HEK293 (cell line): ENCODE data around the gene KANSL1.

Source experiments
- CTCF ChIA-PET: fragments of 350-600 bp; formaldehyde crosslinking; extraction: SDS; loops from one replicate; lab custom pipeline; 2021; ENCODE audit warnings: antibody characterized with exemption; lab: Yijun Ruan, JAX
- POLR2A ChIA-PET: fragments of 300-600 bp; formaldehyde crosslinking; extraction: SDS; loops from one replicate; lab custom pipeline; 2020; ENCODE audit warnings: antibody characterized with exemption, inconsistent platforms; lab: Yijun Ruan, JAX
- H3K27ac ChIP-seq: fragments of 200-500 bp; sonication (Bioruptor generic); 2 replicates; pipeline ENCODE4 v1.5.1; 2014; ENCODE audit warnings: low read depth, low read length, control low read depth, inconsistent platforms; ENCODE audit errors: extremely low read depth
- H3K36me3 ChIP-seq, 2 experiments: fragments of 200-500 bp in 1 of 2; sonication (Bioruptor generic) in 1 of 2; 1 replicate in 1 of 2; 2 replicates in 1 of 2; pipeline ENCODE4 v1.5.1; 2014 to 2017; ENCODE audit warnings: inconsistent platforms in 2 of 2, low read length in 2 of 2; ENCODE audit not compliant: control insufficient read depth in 2 of 2, insufficient read depth in 1 of 2
- H3K4me1 ChIP-seq: fragments of 200-500 bp; sonication (Bioruptor generic); 2 replicates; pipeline ENCODE4 v1.5.1; 2014; ENCODE audit warnings: mild to moderate bottlenecking, low read length, inconsistent platforms; ENCODE audit not compliant: control insufficient read depth, insufficient read depth
- H3K4me3 ChIP-seq: 2 replicates; pipeline ENCODE4 v1.5.1; 2011; ENCODE audit warnings: low read depth, mild to moderate bottlenecking, control low read depth, low read length, moderate library complexity
- H3K9me3 ChIP-seq: fragments of 200-500 bp; sonication (Bioruptor generic); 2 replicates; pipeline ENCODE4 v1.5.1; 2014; ENCODE audit warnings: low read depth, low read length, inconsistent platforms; ENCODE audit not compliant: control insufficient read depth, insufficient read depth
- GLI2 ChIP-seq: fragments of 450-650 bp; formaldehyde crosslinking; IDR thresholded peaks from 2 replicates; pipeline ENCODE4; 2017; ENCODE audit warnings: missing biosample characterization, missing genetic modification characterization, low read depth, borderline replicate concordance
- GLIS1 ChIP-seq: fragments of 450-650 bp; formaldehyde crosslinking; IDR thresholded peaks from 2 replicates; pipeline ENCODE4 v1.5.1; 2016; ENCODE audit warnings: missing biosample characterization, missing genetic modification characterization
- HOXA7 ChIP-seq: sonication (generic); formaldehyde crosslinking; IDR thresholded peaks from 2 replicates; pipeline ENCODE4 v1.8.1; 2022; ENCODE audit warnings: missing genetic modification reagents, borderline replicate concordance
- MEIS1 ChIP-seq: sonication (generic); formaldehyde crosslinking; IDR thresholded peaks from 2 replicates; pipeline ENCODE4 v1.8.1; 2022; ENCODE audit warnings: missing genetic modification reagents, mild to moderate bottlenecking, borderline replicate concordance
- PRDM6 ChIP-seq: fragments of 450-650 bp; formaldehyde crosslinking; IDR thresholded peaks from 2 replicates; pipeline ENCODE4 v1.5.1; 2017; ENCODE audit warnings: missing biosample characterization, missing genetic modification characterization
- RBAK ChIP-seq: fragments of 450-650 bp; formaldehyde crosslinking; IDR thresholded peaks from 2 replicates; pipeline ENCODE4 v1.5.1; 2016; ENCODE audit warnings: missing biosample characterization, missing genetic modification characterization
- ZBTB48 ChIP-seq: fragments of 450-650 bp; formaldehyde crosslinking; IDR thresholded peaks from 2 replicates; pipeline ENCODE4 v1.5.1; 2016; ENCODE audit warnings: missing biosample characterization, missing genetic modification characterization
- ZNF112 ChIP-seq: fragments of 450-650 bp; formaldehyde crosslinking; IDR thresholded peaks from 2 replicates; pipeline ENCODE4 v1.5.0; 2017; ENCODE audit warnings: missing biosample characterization, missing genetic modification characterization
- ZNF114 ChIP-seq: fragments of 450-650 bp; formaldehyde crosslinking; IDR thresholded peaks from 2 replicates; pipeline ENCODE4 v1.5.0; 2017; ENCODE audit warnings: missing biosample characterization, missing genetic modification characterization
- ZNF140 ChIP-seq: fragments of 450-650 bp; formaldehyde crosslinking; IDR thresholded peaks from 2 replicates; pipeline ENCODE4 v1.5.1; 2016; ENCODE audit warnings: missing biosample characterization, missing genetic modification characterization
- ZNF157 ChIP-seq: fragments of 450-650 bp; formaldehyde crosslinking; IDR thresholded peaks from 2 replicates; pipeline ENCODE4 v1.5.1; 2016; ENCODE audit warnings: missing biosample characterization, missing genetic modification characterization
- ZNF23 ChIP-seq: fragments of 450-650 bp; formaldehyde crosslinking; IDR thresholded peaks from 2 replicates; pipeline ENCODE4 v1.5.1; 2016; ENCODE audit warnings: missing biosample characterization, missing genetic modification characterization, borderline replicate concordance
- ZNF239 ChIP-seq: fragments of 450-650 bp; formaldehyde crosslinking; IDR thresholded peaks from 2 replicates; pipeline ENCODE4 v1.5.1; 2016; ENCODE audit warnings: missing biosample characterization, missing genetic modification characterization
- ZNF26 ChIP-seq: fragments of 450-650 bp; formaldehyde crosslinking; IDR thresholded peaks from 2 replicates; pipeline ENCODE4 v1.5.1; 2016; ENCODE audit warnings: missing biosample characterization, missing genetic modification characterization
- ZNF335 ChIP-seq: fragments of 450-650 bp; formaldehyde crosslinking; conservative IDR thresholded peaks from 2 replicates; pipeline ENCODE4 v1.5.1; 2016; ENCODE audit warnings: missing biosample characterization, missing genetic modification characterization
- ZNF391 ChIP-seq: fragments of 450-650 bp; formaldehyde crosslinking; IDR thresholded peaks from 2 replicates; pipeline ENCODE4 v1.5.1; 2016; ENCODE audit warnings: low read depth, missing biosample characterization, missing genetic modification characterization, borderline replicate concordance
- ZNF394 ChIP-seq: fragments of 450-650 bp; formaldehyde crosslinking; IDR thresholded peaks from 2 replicates; pipeline ENCODE4 v1.5.1; 2016; ENCODE audit warnings: missing biosample characterization, missing genetic modification characterization, mild to moderate bottlenecking, moderate library complexity, borderline replicate concordance
- ZNF449 ChIP-seq: fragments of 450-650 bp; formaldehyde crosslinking; IDR thresholded peaks from 2 replicates; pipeline ENCODE4 v1.5.1; 2017; ENCODE audit warnings: missing biosample characterization, mild to moderate bottlenecking, missing genetic modification characterization, moderate library complexity
- ZNF548 ChIP-seq: fragments of 450-650 bp; formaldehyde crosslinking; IDR thresholded peaks from 2 replicates; pipeline ENCODE4 v1.5.1; 2016; ENCODE audit warnings: missing biosample characterization, missing genetic modification characterization
- ZNF558 ChIP-seq: fragments of 450-650 bp; formaldehyde crosslinking; IDR thresholded peaks from 2 replicates; pipeline ENCODE4 v1.5.1; 2016; ENCODE audit warnings: missing biosample characterization, missing genetic modification characterization
- ZNF560 ChIP-seq: fragments of 450-650 bp; formaldehyde crosslinking; IDR thresholded peaks from 2 replicates; pipeline ENCODE4 v1.5.1; 2017; ENCODE audit warnings: missing biosample characterization, missing genetic modification characterization, borderline replicate concordance
- ZNF600 ChIP-seq: fragments of 450-650 bp; formaldehyde crosslinking; IDR thresholded peaks from 2 replicates; pipeline ENCODE4 v1.5.1; 2016; ENCODE audit warnings: missing biosample characterization, missing genetic modification characterization
- ZSCAN16 ChIP-seq: fragments of 450-650 bp; formaldehyde crosslinking; IDR thresholded peaks from 2 replicates; pipeline ENCODE4 v1.5.1; 2016; ENCODE audit warnings: missing biosample characterization, missing genetic modification characterization
- ZSCAN18 ChIP-seq: fragments of 450-650 bp; formaldehyde crosslinking; IDR thresholded peaks from 2 replicates; pipeline ENCODE4 v1.5.1; 2016; ENCODE audit warnings: missing biosample characterization, missing genetic modification characterization
- ZSCAN5A ChIP-seq: fragments of 450-650 bp; formaldehyde crosslinking; IDR thresholded peaks from 2 replicates; pipeline ENCODE4 v1.5.1; 2016; ENCODE audit warnings: missing biosample characterization, missing genetic modification characterization
- TF ChIP-seq, protein P1 (sequence below): fragments of 450-650 bp; formaldehyde crosslinking; IDR thresholded peaks from 2 replicates; pipeline ENCODE4 v1.5.1; 2017; ENCODE audit warnings: missing biosample characterization, missing genetic modification characterization

The KANSL1 gene

GRCh38 chr17:45993962-45994627 lies 199.1 kb downstream of the KANSL1 start (continued):
- no peak for TF ChIP-seq ZSCAN5A (tag by site-specific recombination)
- TF ChIP-seq ZBTB48 (tag by site-specific recombination) = no peak
- TF ChIP-seq ZNF449 (tag by site-specific recombination) = no peak
- no peak for TF ChIP-seq ZNF560 (tag by site-specific recombination)
- no peak for TF ChIP-seq ZNF140 (tag by site-specific recombination)
- TF ChIP-seq ZNF23 (tag by site-specific recombination) = no peak
- TF ChIP-seq GLIS1 (tag by site-specific recombination) = no peak
- TF ChIP-seq ZNF112 (tag by site-specific recombination) = no peak
- TF ChIP-seq ZNF394 (tag by site-specific recombination) = no peak
- TF ChIP-seq ZSCAN16 (tag by site-specific recombination) = no peak
- TF ChIP-seq, protein P1, sequence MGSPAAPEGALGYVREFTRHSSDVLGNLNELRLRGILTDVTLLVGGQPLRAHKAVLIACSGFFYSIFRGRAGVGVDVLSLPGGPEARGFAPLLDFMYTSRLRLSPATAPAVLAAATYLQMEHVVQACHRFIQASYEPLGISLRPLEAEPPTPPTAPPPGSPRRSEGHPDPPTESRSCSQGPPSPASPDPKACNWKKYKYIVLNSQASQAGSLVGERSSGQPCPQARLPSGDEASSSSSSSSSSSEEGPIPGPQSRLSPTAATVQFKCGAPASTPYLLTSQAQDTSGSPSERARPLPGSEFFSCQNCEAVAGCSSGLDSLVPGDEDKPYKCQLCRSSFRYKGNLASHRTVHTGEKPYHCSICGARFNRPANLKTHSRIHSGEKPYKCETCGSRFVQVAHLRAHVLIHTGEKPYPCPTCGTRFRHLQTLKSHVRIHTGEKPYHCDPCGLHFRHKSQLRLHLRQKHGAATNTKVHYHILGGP (tag by site-specific recombination) = no peak

DNA sequence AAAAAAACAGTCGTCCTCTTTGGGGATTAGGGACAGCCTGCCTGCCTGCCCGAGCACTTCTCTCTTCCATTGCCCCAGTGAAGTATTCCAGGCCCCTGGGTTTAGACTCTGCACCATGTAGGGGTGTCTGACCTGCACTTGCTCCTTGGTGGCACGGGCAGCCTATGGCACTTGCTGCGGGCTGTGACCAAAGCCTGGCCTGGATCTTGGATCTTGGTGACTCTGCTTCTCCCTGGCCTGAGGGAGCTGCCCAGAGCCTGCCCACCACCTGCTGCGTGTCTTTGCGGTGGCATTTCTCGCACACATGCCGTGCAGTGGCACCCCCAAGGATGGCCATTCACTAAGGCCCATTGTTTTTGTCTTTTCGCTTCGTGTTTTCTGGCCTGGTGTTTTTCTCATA lies 200.3 kb downstream of the KANSL1 start:
- POLR2A ChIA-PET = interaction anchor here (0.6 kb wide), 1 partner anchor 45 kb away, joined by 4 read pairs; no protein-coding TSS in a partner anchor
- CTCF ChIA-PET = interaction anchor here (0.6 to 2.0 kb wide), 3 partner anchors 10 to 44 kb away, joined by 3 to 6 read pairs (median 4); no protein-coding TSS in a partner anchor

More for the DNA sequence above, 200.3 kb downstream of the KANSL1 start:
- no peaks in the 10 kb centered on the region for H3K4me1 ChIP-seq
- no peak overlapping the region for H3K4me3 ChIP-seq
- no peaks in the 10 kb centered on the region for H3K9me3 ChIP-seq
- TF ChIP-seq ZSCAN5A (tag by site-specific recombination) (no peak), ZNF391 (tag by site-specific recombination) (no peak), MEIS1 (CRISPR knock-in tag) (no peak), ZNF239 (tag by site-specific recombination) (no peak), PRDM6 (no peak), ZNF335 (tag by site-specific recombination) (no peak), ZNF157 (no peak), ZNF26 (tag by site-specific recombination) (no peak), RBAK (no peak), HOXA7 (no peak), ZNF558 (no peak), ZSCAN18 (tag by site-specific recombination) (no peak), GLI2 (tag by site-specific recombination) (no peak), ZNF600 (tag by site-specific recombination) (no peak), ZNF548 (tag by site-specific recombination) (no peak), ZNF114 (tag by site-specific recombination) (no peak)
- H3K36me3 ChIP-seq = no peaks in the 10 kb centered on the region
- no peak overlapping the region for H3K27ac ChIP-seq
